GM12874 (cell line): ENCODE results near the gene ATP6V0B.

Experiments
- CTCF ChIP-seq: IDR thresholded peaks from 2 replicates; pipeline ENCODE4 v1.5.1; 2011; ENCODE audit warnings: low read depth, mild to moderate bottlenecking, control low read depth, low read length, moderate library complexity; ENCODE audit not compliant: insufficient read depth

The ATP6V0B gene

DNA sequence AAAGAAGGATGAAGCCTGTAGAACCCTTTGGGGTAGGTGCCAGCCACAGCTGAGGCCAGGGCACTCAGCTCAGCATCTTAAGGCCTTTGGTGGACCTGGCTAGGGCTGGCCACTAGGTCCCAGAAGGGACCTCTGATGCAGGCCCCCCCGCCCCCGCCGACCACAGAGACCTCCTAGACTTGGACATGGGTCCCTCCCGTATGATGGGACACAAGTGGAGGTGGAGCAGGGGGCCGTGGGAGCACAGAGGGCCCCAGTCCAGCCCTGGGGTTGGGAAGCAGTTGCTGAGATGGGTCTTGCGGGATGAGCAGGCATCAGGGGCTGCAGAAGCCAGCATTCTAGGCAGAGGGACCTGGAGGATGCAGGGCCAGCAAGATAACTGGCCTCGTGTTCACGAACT lies 7.5 kb downstream of the ATP6V0B start:
- TF ChIP-seq CTCF, result no peak

DNA sequence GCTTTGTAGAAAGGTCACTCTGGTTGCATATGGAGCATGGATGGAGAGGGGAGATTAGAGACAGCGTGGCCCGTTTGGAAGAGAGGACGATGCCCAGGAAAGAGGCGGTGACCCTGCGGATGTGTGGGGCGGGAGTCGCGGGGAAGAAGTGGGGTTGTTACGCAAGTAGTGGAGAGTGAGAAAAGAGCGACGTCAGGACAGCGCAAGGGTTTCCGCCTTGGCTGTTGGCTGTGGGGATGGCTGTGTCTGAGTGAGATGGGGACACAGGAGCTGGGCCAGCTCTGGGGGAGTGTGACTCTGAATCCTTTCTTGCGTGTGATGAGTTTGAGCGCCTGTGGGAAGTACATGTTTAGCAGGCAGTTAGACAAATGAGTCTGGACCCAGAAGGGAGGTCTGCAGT lies 8.0 kb downstream of the ATP6V0B start:
- no peak for TF ChIP-seq CTCF

GRCh38 chr1:43983253-43983899 lies 8.6 kb downstream of the ATP6V0B start:
- TF ChIP-seq CTCF, result no peak

GRCh38 chr1:43984855-43985254 lies 10.1 kb downstream of the ATP6V0B start:
- no peak for TF ChIP-seq CTCF

DNA sequence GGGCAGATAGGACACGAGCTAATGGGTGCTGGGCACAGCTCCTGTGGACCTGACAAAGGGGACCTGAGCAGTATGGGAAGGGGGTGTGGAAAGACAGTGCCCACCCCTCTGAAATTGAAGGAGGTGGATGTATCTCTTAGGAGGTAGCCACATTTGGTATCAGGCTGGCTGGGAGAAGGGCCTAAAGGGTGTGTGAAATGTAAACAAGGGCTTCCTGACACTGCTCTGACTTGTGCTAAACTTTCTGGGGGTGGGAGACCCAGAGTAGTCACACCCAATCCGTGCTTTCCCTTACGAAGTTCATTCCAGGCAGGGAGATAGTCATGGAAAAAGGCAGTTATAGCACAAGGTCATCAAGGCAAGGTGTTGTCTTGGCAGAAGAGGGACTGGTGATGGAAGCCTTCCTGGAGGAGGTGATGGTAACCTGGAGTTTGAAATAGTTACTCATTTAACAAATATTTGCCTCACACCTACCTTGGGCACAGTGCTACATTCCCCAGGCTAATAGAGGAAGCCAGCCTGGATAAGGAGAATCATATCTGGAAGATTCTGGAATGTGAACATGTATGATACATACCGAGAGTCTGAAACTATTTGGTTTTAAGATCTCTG lies 11.3 kb downstream of the ATP6V0B start:
- TF ChIP-seq CTCF, result no peak

- no peak for TF ChIP-seq CTCF
These were observed 12.0 kb downstream of the ATP6V0B start for GRCh38 chr1:43986712-43987111.

DNA sequence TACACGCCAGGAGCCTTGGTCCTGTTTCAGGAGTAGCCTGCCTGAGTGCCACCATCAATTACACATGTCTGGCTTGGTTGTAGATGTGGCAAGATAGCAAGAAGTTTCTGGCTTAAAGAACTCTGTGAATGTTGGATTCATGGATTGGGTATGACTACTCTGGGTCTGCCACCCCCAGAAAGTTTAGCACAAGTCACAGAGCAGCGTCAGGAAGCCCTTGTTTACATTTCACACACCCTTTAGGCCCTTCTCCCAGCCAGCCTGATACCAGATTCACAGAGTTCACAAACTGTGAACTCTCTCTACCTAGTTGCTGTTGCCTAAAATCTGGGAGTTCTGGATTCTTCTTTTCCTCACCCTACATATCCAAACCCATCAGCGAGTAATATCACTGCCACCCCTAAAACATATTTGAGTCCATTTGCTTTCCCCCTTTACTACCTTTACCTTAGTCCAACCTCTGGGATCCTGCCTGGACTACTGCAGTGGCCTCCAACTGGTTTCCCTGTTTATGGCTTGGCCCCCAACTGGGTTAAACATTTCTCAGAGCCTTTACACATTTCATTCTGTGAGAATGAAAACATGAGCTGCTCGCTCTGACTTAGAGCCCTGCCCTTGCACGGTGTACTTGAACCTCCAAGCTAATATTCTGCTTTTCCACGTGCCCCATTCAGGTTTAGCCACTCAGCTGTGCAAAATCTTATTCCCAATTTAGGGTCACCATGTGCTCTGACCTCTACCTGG lies 12.6 kb downstream of the ATP6V0B start:
- no peak for TF ChIP-seq CTCF
